Measurements from ENCODE around the gene CDC45.

CDC45 gene

GRCh38 chr22:19449422-19449767 lies 30.3 kb upstream of the CDC45 start:
- in situ Hi-C loops (cut with MboI; ENCODE audit: low sequenced_read_pairs, unreplicated experiment): no loop called here
- TF ChIP-seq CTCF (IDR thresholded peaks at IDR 0.05; ENCODE audit: borderline replicate concordance, control extremely low read depth, extremely low read depth, insufficient read depth, missing control alignments): no peak
- no peak for DNase-seq (ENCODE audit: low spot score)

GRCh38 chr22:19450363-19451175 lies 29.2 kb upstream of the CDC45 start:
- in situ Hi-C loops (cut with MboI; ENCODE audit: low sequenced_read_pairs, unreplicated experiment): no loop called here
- DNase-seq (ENCODE audit: low spot score): no peak

GRCh38 chr22:19451570-19451969 lies 28.1 kb upstream of the CDC45 start:
- in situ Hi-C loops (cut with MboI; ENCODE audit: low sequenced_read_pairs, unreplicated experiment): no loop called here
- no peak for TF ChIP-seq CTCF (IDR thresholded peaks at IDR 0.05; ENCODE audit: borderline replicate concordance, control extremely low read depth, extremely low read depth, insufficient read depth, missing control alignments)
- DNase-seq (ENCODE audit: low spot score): no peak

More at GRCh38 chr22:19450363-19451175, 29.2 kb upstream of the CDC45 start:
- TF ChIP-seq CTCF (IDR thresholded peaks at IDR 0.05; ENCODE audit: borderline replicate concordance, control extremely low read depth, extremely low read depth, insufficient read depth, missing control alignments): no peak

GRCh38 chr22:19453718-19454117 lies 26.0 kb upstream of the CDC45 start:
- DNase-seq (ENCODE audit: low spot score): no peak
- no peak for TF ChIP-seq CTCF (IDR thresholded peaks at IDR 0.05; ENCODE audit: borderline replicate concordance, control extremely low read depth, extremely low read depth, insufficient read depth, missing control alignments)
- in situ Hi-C loops (cut with MboI; ENCODE audit: low sequenced_read_pairs, unreplicated experiment): no loop called here

GRCh38 chr22:19454156-19454555 lies 25.6 kb upstream of the CDC45 start:
- DNase-seq (ENCODE audit: low spot score): no peak
- in situ Hi-C loops (cut with MboI; ENCODE audit: low sequenced_read_pairs, unreplicated experiment): no loop called here
- no peak for TF ChIP-seq CTCF (IDR thresholded peaks at IDR 0.05; ENCODE audit: borderline replicate concordance, control extremely low read depth, extremely low read depth, insufficient read depth, missing control alignments)

- no peak for DNase-seq (ENCODE audit: low spot score)
- in situ Hi-C loops (cut with MboI; ENCODE audit: low sequenced_read_pairs, unreplicated experiment): no loop called here
- no peak for TF ChIP-seq CTCF (IDR thresholded peaks at IDR 0.05; ENCODE audit: borderline replicate concordance, control extremely low read depth, extremely low read depth, insufficient read depth, missing control alignments)
Observed at GRCh38 chr22:19455033-19455432, 24.7 kb upstream of the CDC45 start.

All from GM13976 (cell line).